ENCODE data around the gene CCNE1. TPM values are rescaled to one million over a fixed set of nuclear protein-coding genes. Genes with fewer than 3 reads are reported as not detected.

The CCNE1 gene
- total and polyA plus RNA-seq, 2 of the 13 experiments (the other 11 are each of a cell fraction or from before 2014, with no cell fraction given) = 16.0 to 50.6 TPM

GRCh38 chr19:29843180-29844051 is 31.6 kb downstream of the CCNE1 start (continued):
- no peak for TF ChIP-seq PHF20 (CRISPR knock-in tag; IDR thresholded peaks at IDR 0.05)
- TF ChIP-seq ZNF629 (CRISPR knock-in tag; conservative IDR thresholded peaks at IDR 0.05) = peak; percentile 61
- TF ChIP-seq ZBTB14 (CRISPR knock-in tag; IDR thresholded peaks at IDR 0.05) = no peak

- 0% methylated on average over 3 of the region's 49 CpGs for WGBS (ENCODE audit: low lambda C conversion rate)
- peak overlapping the region; percentile 97 for H3K4me2 ChIP-seq (ENCODE audit: low read depth, low read length)
- no peaks in the 10 kb centered on the region for H3K79me2 ChIP-seq (ENCODE audit: insufficient read depth, low read length)
- H3K9me3 ChIP-seq (ENCODE audit: low read length) = no peaks in the 10 kb centered on the region
- no peaks in the 10 kb centered on the region for H3K27me3 ChIP-seq (ENCODE audit: control insufficient read depth in 1 of 2, insufficient read depth in 2 of 2, low read length in 2 of 2)
- peak; percentile 79 for ATAC-seq
- POLR2A ChIA-PET = interaction anchor here (0.6 to 1.8 kb wide), 10 partner anchors 10 to 130 kb away, joined by 3 to 7 read pairs (median 4); partner anchors contain the start of genes C19orf12 and URI1
- peak; percentile 89 for DNase-seq (ENCODE audit: low spot score)
- H3K4me3 ChIP-seq (replicated peaks in 1 of 3; ENCODE audit: insufficient read depth in 1 of 3, low read depth in 2 of 3, low read length in 3 of 3) = peak overlapping the region; percentile 55 to 72 (median 58)
- no peaks in the 10 kb centered on the region for H3K36me3 ChIP-seq (replicated peaks in 1 of 2; ENCODE audit: control insufficient read depth in 1 of 2, insufficient read depth in 2 of 2, low read length in 2 of 2)
- H3K9ac ChIP-seq (ENCODE audit: insufficient read depth, low read depth, low read length) = peak overlapping the region; percentile 59
- peak overlapping the region; percentile 59 for H3K27ac ChIP-seq (ENCODE audit: extremely low read length, insufficient read depth, low read length)
- CTCF ChIA-PET (ENCODE audit: low intra/inter-chr PET ratio, low total read pairs) = no interaction called here
- H3K4me1 ChIP-seq (ENCODE audit: insufficient read depth, low read length) = peaks cover 68% of the 10 kb centered on the region
- no peaks in the 10 kb centered on the region for H4K20me1 ChIP-seq (ENCODE audit: insufficient read depth, low read length)
- in situ Hi-C loops (cut with HindIII; ENCODE audit: extremely low pct_ligation_motif_present, low pct_unique_long_range_greater_than_20kb) = no loop called here
- intact Hi-C loops (cut with micrococcal nuclease; ENCODE audit: unreplicated experiment) = loop anchor here (2.0 kb wide), 1 partner anchor 34 kb away; the partner anchor contains the start of gene CCNE1
- peak; percentile 55 for FAIRE-seq
- no TSS peak for BruUV-seq (replicated peaks)
- peak overlapping the region; percentile 77 for H2AFZ ChIP-seq (ENCODE audit: low read length)
- TF ChIP-seq HDAC2 (CRISPR knock-in tag; IDR thresholded peaks at IDR 0.05) (peak; percentile 34; the same call in 1 of the 2 replicates), KLF16 (CRISPR knock-in tag; IDR thresholded peaks at IDR 0.05) (0 out of 4 replicates have a peak, but pooled peaks of 1 of the 2 experiments have one; percentile 31), PBX3 (CRISPR knock-in tag; IDR thresholded peaks at IDR 0.05; ENCODE audit: borderline replicate concordance) (no peak), CAMTA2 (CRISPR knock-in tag; IDR thresholded peaks at IDR 0.05; ENCODE audit: borderline replicate concordance) (no peak), ZNF572 (CRISPR knock-in tag; IDR thresholded peaks at IDR 0.05) (no peak), FOXP1 (IDR thresholded peaks at IDR 0.05) (no peak), FOXP1 (CRISPR knock-in tag; IDR thresholded peaks at IDR 0.05) (no peak), NFIB (CRISPR knock-in tag; IDR thresholded peaks at IDR 0.05; ENCODE audit: borderline replicate concordance) (no peak), KDM2A (CRISPR knock-in tag; IDR thresholded peaks at IDR 0.05; ENCODE audit: borderline replicate concordance, low read depth) (peak; percentile 60; the same call in 1 of the 2 replicates), SP2 (CRISPR knock-in tag; IDR thresholded peaks at IDR 0.05) (peak; percentile 65), ZSCAN12 (CRISPR knock-in tag; IDR thresholded peaks at IDR 0.05) (no peak), ZFP36L2 (CRISPR knock-in tag; IDR thresholded peaks at IDR 0.05) (no peak), MBD4 (IDR thresholded peaks at IDR 0.05; ENCODE audit: borderline replicate concordance, low read length) (no peak), KMT2B (CRISPR knock-in tag; IDR thresholded peaks at IDR 0.05) (no peak)
- TF ChIP-seq, protein P1, sequence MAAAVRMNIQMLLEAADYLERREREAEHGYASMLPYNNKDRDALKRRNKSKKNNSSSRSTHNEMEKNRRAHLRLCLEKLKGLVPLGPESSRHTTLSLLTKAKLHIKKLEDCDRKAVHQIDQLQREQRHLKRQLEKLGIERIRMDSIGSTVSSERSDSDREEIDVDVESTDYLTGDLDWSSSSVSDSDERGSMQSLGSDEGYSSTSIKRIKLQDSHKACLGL (CRISPR knock-in tag; IDR thresholded peaks at IDR 0.05) = peak; percentile 20; the same call in 1 of the 2 replicates
Measured at GRCh38 chr19:29844891-29845573, 33.2 kb downstream of the CCNE1 start.
